Heart right ventricle (tissue), 16 donors: Measurements from ENCODE around the gene HNF1A. TPM values are rescaled to one million over a fixed set of nuclear protein-coding genes. Genes with fewer than 3 reads are reported as not detected.

ENCODE experiments used
- ATAC-seq, 8 donors: fragments of 200-7000 bp; cut with Tn5 transposase; one replicate each; pipeline ENCODE4 v1.9.1; 2020; ENCODE audit warnings: mild to moderate bottlenecking in 8 of 8, moderate library complexity in 8 of 8, moderate number of reproducible peaks in 1 of 8
- DNase-seq, 2 donors: peaks; one replicate each; pipeline ENCODE4 v3.0.0-alpha.2; 2020
- H3K27ac ChIP-seq, 10 donors: fragments of 200-600 bp; sonication (generic) in 2 of 10; one replicate each; pipeline versions ENCODE4 v1.5.0 to v1.8.0; 2020 to 2022; ENCODE audit warnings: mild to moderate bottlenecking in 3 of 10
- H3K27me3 ChIP-seq, 7 donors: fragments of 200-600 bp; one replicate each; pipeline ENCODE4 v1.8.0; 2021 to 2022; ENCODE audit warnings: mild to moderate bottlenecking in 2 of 7
- H3K36me3 ChIP-seq, 9 donors: fragments of 200-600 bp; sonication (generic) in 1 of 9; one replicate each; pipeline versions ENCODE4 v1.5.0 to v1.8.0; 2020 to 2022; ENCODE audit warnings: mild to moderate bottlenecking in 2 of 9
- H3K4me1 ChIP-seq, 9 donors: fragments of 200-600 bp; sonication (generic) in 1 of 9; one replicate each; pipeline versions ENCODE4 v1.5.0 to v1.8.0; 2020 to 2022; ENCODE audit warnings: mild to moderate bottlenecking in 4 of 9
- H3K4me3 ChIP-seq, 10 donors: fragments of 200-600 bp; sonication (generic) in 2 of 10; one replicate each; pipeline versions ENCODE4 v1.5.0 to v1.8.0; 2020 to 2022; ENCODE audit warnings: mild to moderate bottlenecking in 7 of 10, moderate library complexity in 2 of 10
- H3K9me3 ChIP-seq, 11 donors: fragments of 200-600 bp in 10 of 11; sonication (generic) in 2 of 11; one replicate each; pipeline versions ENCODE4 v1.5.0 to v1.8.0; 2013 to 2022; ENCODE audit warnings: mild to moderate bottlenecking in 2 of 11, control low read depth in 1 of 11, moderate library complexity in 1 of 11
- CTCF ChIP-seq, 9 donors: fragments of 200-600 bp; sonication (generic) in 2 of 9; IDR thresholded peaks; one replicate each; pipeline versions ENCODE4 v1.5.0 to v1.8.0; 2021 to 2022; ENCODE audit warnings: antibody characterized with exemption in 9 of 9, mild to moderate bottlenecking in 5 of 9, moderate library complexity in 1 of 9
- WGBS, 2 donors: extraction: QIAGEN DNeasy Blood & Tissue Kit; methylation state at CpG; one replicate each; pipeline ENCODE4 v1.1.7; 2013; ENCODE audit warnings: inconsistent platforms in 1 of 2; 5-methylcytosine and 5-hydroxymethylcytosine counted together
- intact Hi-C, 10 donors: fragments of 100-400 bp; cut with DNase I; formaldehyde crosslinking; loops; one replicate each; pipeline versions ENCODE4 v1.11.1 to v1.14.2; 2022
- polyA plus RNA-seq, 2 donors: library from polyadenylated mRNA; stranded (reverse); fragments of 200-250 nt; gene quantifications; one replicate each; pipeline ENCODE4 v1.2.3, GENCODE V29; 2013
- total RNA-seq, 10 donors: library from RNA; stranded (reverse); fragmentation: NEBNext Ultra II Directional in 3 of 10; extraction: Animal tissue kit (Norgen Biotek cat#: 25700) in 3 of 10; gene quantifications; one replicate each; pipeline versions ENCODE4 v1.2.1 to v1.2.4, GENCODE V29; 2021 to 2023
- donor health status: Arrhythmogenic right ventricular cardiomyopathy.
- donor health status: ischemic (EF 13 %, LVEDD 7.1; RV severe dilation, severe dysfunction).
- donor health status: healthy with polysubstance abuse.
- donor health status: DM: no; HTN: yes; CAD: no.
- donor health status: DM: no; HTN: no; CAD: no.
- donor health status: ischemic (EF 25% LVEDD 6.9; RV normal size, moderate dysfunction).
- donor health status: ischemic (EF 25% LVEDD 5.7; RV mildly dilated, moderate dysfunction).
- donor health status: healthy.
- donor health status: DM: yes; HTN: yes; CAD: no.
- donor health status: Ischemic cardiomyopathy.
- donor health status: ischemic (EF 35%, LVEDD 5.7; RV mildly dilated, moderate dysfunction).
- donor health status: nonischemic (EF 11% LVEDD 7.7; RV severe dilation, severe dysfunction).
- donor health status: DM: yes; HTN: yes; CAD: no.
- donor health status: PGD.
- donor health status: ischemic (EF 29% LVEDD 5.4; RV normal size, mild dysfunction).
- donor health status: nonischemic (EF 23%, LVEDD 6.1; RV moderate dilation, normal function).

Gene HNF1A
- total and polyA plus RNA-seq, 12 donors: 0.04 TPM; not detected in 11

GRCh38 chr12:120938496-120938895 lies 39.8 kb upstream of the HNF1A start:
- no peaks in the 10 kb centered on the region for H3K36me3 ChIP-seq
- H3K4me3 ChIP-seq: no peak overlapping the region
- no peak for TF ChIP-seq CTCF (IDR thresholded peaks at IDR 0.05)
- 73 to 87% methylated on average over 3 of the region's 3 CpGs for WGBS, 2 donors
- H3K27me3 ChIP-seq: peaks cover 0 to 26% (median 0%) of the 10 kb centered on the region in 7 donors
- no peaks in the 10 kb centered on the region for H3K9me3 ChIP-seq
- no peak overlapping the region for H3K27ac ChIP-seq
- peaks cover 0 to 34% (median 0%) of the 10 kb centered on the region in 9 donors for H3K4me1 ChIP-seq
- intact Hi-C loops: no loop called here
- ATAC-seq (no peak), DNase-seq (no peak)

- DNase-seq (peak in 1 of 2 donors; percentile 37), ATAC-seq (peak in 7 of 8 donors; percentile 45 to 81 (median 69))
- H3K27ac ChIP-seq: peak overlapping the region in 1 of 10 donors; percentile 65
- 33 to 45% methylated on average over 3 of the region's 3 CpGs for WGBS, 2 donors
- no peak overlapping the region for H3K4me3 ChIP-seq
- peaks cover 0 to 36% (median 0%) of the 10 kb centered on the region in 9 donors for H3K4me1 ChIP-seq
- TF ChIP-seq CTCF (IDR thresholded peaks at IDR 0.05): no peak
- H3K36me3 ChIP-seq: no peaks in the 10 kb centered on the region
- intact Hi-C loops: no loop called here
- peaks cover 0 to 26% (median 0%) of the 10 kb centered on the region in 7 donors for H3K27me3 ChIP-seq
- H3K9me3 ChIP-seq: no peaks in the 10 kb centered on the region
These were observed 38.8 kb upstream of the HNF1A start for GRCh38 chr12:120939523-120939922.

- peak in 1 of 8 donors; percentile 25 for ATAC-seq
These were observed 38.3 kb upstream of the HNF1A start for GRCh38 chr12:120940006-120940405.

GRCh38 chr12:120940799-120941198 lies 37.5 kb upstream of the HNF1A start:
- ATAC-seq (no peak), DNase-seq (no peak)
- Histone ChIP-seq H3K27ac (peak overlapping the region in 1 of 10 donors; percentile 65), H3K27me3 (peaks cover 0 to 26% (median 0%) of the 10 kb centered on the region in 7 donors), H3K9me3 (no peaks in the 10 kb centered on the region), H3K36me3 (no peaks in the 10 kb centered on the region), H3K4me3 (no peak overlapping the region), H3K4me1 (peaks cover 0 to 29% (median 0%) of the 10 kb centered on the region in 9 donors)
- WGBS, 2 donors: 72 to 74% methylated on average over 5 of the region's 5 CpGs
- intact Hi-C loops: loop anchor here in 2 of 10 donors (5.0 to 10.0 kb wide), 2 partner anchors 167 to 174 kb away; no protein-coding TSS in a partner anchor
- TF ChIP-seq CTCF (IDR thresholded peaks at IDR 0.05): no peak

More at GRCh38 chr12:120940006-120940405, 38.3 kb upstream of the HNF1A start:
- Histone ChIP-seq H3K27ac (peak overlapping the region in 1 of 10 donors; percentile 65), H3K9me3 (no peaks in the 10 kb centered on the region), H3K4me3 (no peak overlapping the region), H3K27me3 (peaks cover 0 to 26% (median 0%) of the 10 kb centered on the region in 7 donors), H3K36me3 (no peaks in the 10 kb centered on the region), H3K4me1 (peaks cover 0 to 37% (median 0%) of the 10 kb centered on the region in 9 donors)
- no peak for TF ChIP-seq CTCF (IDR thresholded peaks at IDR 0.05)
- DNase-seq: no peak
- 64 to 73% methylated on average over 5 of the region's 5 CpGs for WGBS, 2 donors
- intact Hi-C loops: loop anchor here in 2 of 10 donors (5.0 to 10.0 kb wide), 2 partner anchors 167 to 175 kb away; no protein-coding TSS in a partner anchor
